Endodermal cell (in vitro differentiated cells): ENCODE data around the gene NRXN3. TPM values are rescaled to one million over a fixed set of nuclear protein-coding genes. Genes with fewer than 3 reads are reported as not detected.
A peak's percentile ranks its signal among the peaks of the same experiment; 100 is the strongest.

Experiments used
- DNase-seq: peaks from one replicate; pipeline ENCODE4 v3.0.0-alpha.2; 2017
- H3K27ac ChIP-seq: 2 replicates; pipeline ENCODE4 v1.5.1; 2013; ENCODE audit warnings: mild to moderate bottlenecking, low read depth, low read length, moderate library complexity
- H3K27me3 ChIP-seq: 2 replicates; pipeline ENCODE4 v1.6.1; 2013; ENCODE audit warnings: mild to moderate bottlenecking, low read length, moderate library complexity; ENCODE audit not compliant: insufficient read depth, control insufficient read depth, poor library complexity, severe bottlenecking
- H3K36me3 ChIP-seq: 2 replicates; pipeline ENCODE4 v1.7.0; 2013; ENCODE audit warnings: mild to moderate bottlenecking, low read length, moderate library complexity; ENCODE audit not compliant: control insufficient read depth, insufficient read depth
- H3K4me1 ChIP-seq: one replicate; pipeline ENCODE4 v1.7.0; 2013; ENCODE audit warnings: low read length; ENCODE audit not compliant: control insufficient read depth, insufficient read depth
- H3K4me3 ChIP-seq: 2 replicates; pipeline ENCODE4 v1.5.1; 2013; ENCODE audit warnings: mild to moderate bottlenecking, low read length, moderate library complexity
- H3K9ac ChIP-seq: 2 replicates; pipeline ENCODE4 v1.6.1; 2013; ENCODE audit warnings: mild to moderate bottlenecking, low read length, moderate library complexity; ENCODE audit not compliant: poor library complexity, severe bottlenecking; ENCODE audit errors: extremely low read depth
- H3K9me3 ChIP-seq: 2 replicates; pipeline ENCODE4 v1.6.1; 2013; ENCODE audit warnings: mild to moderate bottlenecking, low read length, moderate library complexity; ENCODE audit not compliant: control insufficient read depth
- H3K27ac Mint-ChIP-seq: 2 replicates; pipeline ENCODE4 v1.8.0; 2020; ENCODE audit warnings: mixed read lengths
- H3K27me3 Mint-ChIP-seq: 2 replicates; pipeline ENCODE4 v1.8.0; 2021; ENCODE audit warnings: mild to moderate bottlenecking, mixed read lengths; ENCODE audit not compliant: insufficient read depth
- H3K36me3 Mint-ChIP-seq: 2 replicates; pipeline ENCODE4 v1.8.0; 2020; ENCODE audit warnings: low read depth, mixed read lengths
- H3K4me1 Mint-ChIP-seq: 2 replicates; pipeline ENCODE4 v1.8.0; 2020; ENCODE audit warnings: mixed read lengths
- H3K4me3 Mint-ChIP-seq: 2 replicates; pipeline ENCODE4 v1.8.0; 2020; ENCODE audit warnings: mild to moderate bottlenecking, moderate library complexity, mixed read lengths
- H3K9me3 Mint-ChIP-seq: 2 replicates; pipeline ENCODE4 v1.8.0; 2020; ENCODE audit warnings: mild to moderate bottlenecking, mixed read lengths
- CTCF ChIP-seq: fragments of 200-600 bp; sonication (generic); conservative IDR thresholded peaks from 2 replicates; pipeline ENCODE4 v1.5.0; 2021; ENCODE audit warnings: antibody characterized with exemption, mild to moderate bottlenecking
- WGBS, 2 experiments: methylation state at CpG; one replicate each; pipeline versions ENCODE4 v1.1.5 to v1.1.7; 2013; ENCODE audit warnings: missing lambda C conversion rate in 2 of 2, mixed read lengths in 1 of 2; ENCODE audit not compliant: insufficient coverage in 1 of 2, insufficient read length in 1 of 2; 5-methylcytosine and 5-hydroxymethylcytosine counted together
- total RNA-seq, 2 donors: library from RNA; stranded (reverse); fragmentation: NEBNext Ultra II Directional in 1 of 2; extraction: Animal tissue kit (Norgen Biotek cat#: 25700) in 1 of 2; gene quantifications; 2 replicates in 1 of 2; 3 replicates in 1 of 2; pipeline ENCODE4 v1.2.1, GENCODE V29; 2021

Gene NRXN3
- total RNA-seq, 2 donors from 2014 or later, result 20.9 to 21.4 TPM

DNA sequence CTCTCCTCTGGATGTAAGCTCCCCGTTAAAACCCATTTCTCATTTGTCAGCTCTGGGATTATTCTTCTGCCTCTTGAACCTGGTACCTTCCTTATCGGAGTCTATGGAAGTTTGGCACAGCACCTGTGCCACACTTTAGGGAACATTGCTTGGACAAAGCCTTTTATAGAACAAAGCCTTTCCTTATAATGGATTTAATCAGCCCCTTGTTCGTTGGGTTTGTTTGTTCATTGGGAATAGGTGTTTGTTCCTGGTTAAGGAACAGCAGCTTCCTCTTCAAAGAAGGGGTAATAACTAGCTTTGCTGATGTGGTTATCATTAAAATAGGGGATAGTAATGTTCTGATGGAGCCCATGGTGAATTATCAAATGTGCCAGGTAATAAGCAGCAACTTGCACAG, 70.4 kb downstream of the NRXN3 start:
- TF ChIP-seq CTCF, result no peak
- H3K9me3 Mint-ChIP-seq, result no peaks in the 10 kb centered on the region
- Histone ChIP-seq H3K27me3 (no peaks in the 10 kb centered on the region), H3K4me3 (no peak overlapping the region), H3K36me3 (no peaks in the 10 kb centered on the region), H3K4me1 (peaks cover 6% of the 10 kb centered on the region), H3K9ac (no peak overlapping the region), H3K27ac (no peak overlapping the region), H3K9me3 (no peaks in the 10 kb centered on the region)
- WGBS, 2 experiments, result 83 to 88% methylated on average over 3 of the region's 3 CpGs
- no peak overlapping the region for H3K4me3 Mint-ChIP-seq
- H3K36me3 Mint-ChIP-seq, result no peaks in the 10 kb centered on the region
- H3K27ac Mint-ChIP-seq, result no peak overlapping the region
- peaks cover 14% of the 10 kb centered on the region for H3K4me1 Mint-ChIP-seq
- no peak for DNase-seq
- peaks cover 2% of the 10 kb centered on the region for H3K27me3 Mint-ChIP-seq

GRCh38 chr14:78242086-78242485, 71.9 kb downstream of the NRXN3 start:
- peaks cover 2% of the 10 kb centered on the region for H3K27me3 Mint-ChIP-seq

DNA sequence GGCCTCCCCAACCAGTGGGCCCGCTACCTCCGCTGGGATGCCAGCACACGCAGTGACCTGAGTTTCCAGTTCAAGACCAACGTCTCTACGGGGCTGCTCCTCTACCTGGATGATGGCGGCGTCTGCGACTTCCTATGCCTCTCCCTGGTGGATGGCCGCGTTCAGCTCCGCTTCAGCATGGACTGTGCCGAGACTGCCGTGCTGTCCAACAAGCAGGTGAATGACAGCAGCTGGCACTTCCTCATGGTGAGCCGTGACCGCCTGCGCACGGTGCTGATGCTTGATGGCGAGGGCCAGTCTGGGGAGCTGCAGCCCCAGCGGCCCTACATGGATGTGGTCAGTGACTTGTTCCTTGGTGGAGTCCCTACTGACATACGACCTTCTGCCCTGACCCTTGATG, 73.0 kb downstream of the NRXN3 start:
- H3K4me3 ChIP-seq, result no peak overlapping the region
- H3K4me1 ChIP-seq, result peaks cover 11% of the 10 kb centered on the region
- H3K27me3 ChIP-seq, result no peaks in the 10 kb centered on the region
- no peak for TF ChIP-seq CTCF
- H3K27ac Mint-ChIP-seq, result no peak overlapping the region
- H3K4me3 Mint-ChIP-seq, result no peak overlapping the region
- H3K36me3 Mint-ChIP-seq, result no peaks in the 10 kb centered on the region
- H3K9ac ChIP-seq, result no peak overlapping the region
- peaks cover 2% of the 10 kb centered on the region for H3K27me3 Mint-ChIP-seq
- no peaks in the 10 kb centered on the region for H3K36me3 ChIP-seq
- no peaks in the 10 kb centered on the region for H3K9me3 Mint-ChIP-seq
- 94 to 96% methylated on average over 10 to 20 of the region's 20 CpGs for WGBS, 2 experiments
- H3K9me3 ChIP-seq, result no peaks in the 10 kb centered on the region
- no peak overlapping the region for H3K27ac ChIP-seq
- no peak for DNase-seq
- H3K4me1 Mint-ChIP-seq, result peaks cover 21% of the 10 kb centered on the region

More at GRCh38 chr14:78242086-78242485, 71.9 kb downstream of the NRXN3 start:
- Histone ChIP-seq H3K9me3 (no peaks in the 10 kb centered on the region), H3K27ac (no peak overlapping the region), H3K4me3 (no peak overlapping the region), H3K9ac (no peak overlapping the region), H3K36me3 (no peaks in the 10 kb centered on the region), H3K27me3 (no peaks in the 10 kb centered on the region), H3K4me1 (peaks cover 10% of the 10 kb centered on the region)
- Mint-ChIP-seq H3K4me1 (peaks cover 19% of the 10 kb centered on the region), H3K4me3 (no peak overlapping the region), H3K27ac (no peak overlapping the region), H3K36me3 (no peaks in the 10 kb centered on the region), H3K9me3 (no peaks in the 10 kb centered on the region)
- TF ChIP-seq CTCF, result no peak
- 80 to 85% methylated on average over 1 to 5 of the region's 5 CpGs for WGBS, 2 experiments
- peak; percentile 25 for DNase-seq
